PFSK-1 (cell line): ENCODE data around the gene CNKSR2.

Experiments
- POLR2AphosphoS5 ChIP-seq: IDR thresholded peaks from 2 replicates; pipeline ENCODE4 v1.6.1; 2012; ENCODE audit warnings: low read depth, mild to moderate bottlenecking, control low read depth, low read length, moderate library complexity
- REST ChIP-seq, 2 experiments: IDR thresholded peaks; 2 replicates each; pipeline versions ENCODE4 v1.6.1 to v1.8.0; 2011 to 2012; ENCODE audit warnings: low read depth in 2 of 2, low read length in 2 of 2, control low read depth in 1 of 2, inconsistent platforms in 1 of 2, mild to moderate bottlenecking in 1 of 2, moderate library complexity in 1 of 2; ENCODE audit not compliant: insufficient read depth in 1 of 2

GRCh38 chrX:21655901-21656586 lies 281.8 kb downstream of the CNKSR2 start:
- TF ChIP-seq POLR2AphosphoS5 = no peak
- TF ChIP-seq REST (IDR thresholded peaks at IDR 0.05; ENCODE audit: insufficient read depth in 1 of 2, low read depth in 2 of 2, low read length in 2 of 2) = no peak
